RWPE1 (cell line): Measurements from ENCODE around the gene GLUL.
"Not testable (repeated sequence)": the region's sequence is repeated elsewhere in the genome, so short reads cannot be mapped to it uniquely, and the experiment has no call there.

ENCODE experiments used
- CTCF ChIA-PET: fragments of 350-600 bp; sonication (Branson Sonifier 250); formaldehyde crosslinking; extraction: SDS; loops from one replicate; lab custom pipeline; 2021; lab: Yijun Ruan, JAX
- POLR2A ChIA-PET: fragments of 400-600 bp; formaldehyde crosslinking; extraction: SDS; loops from one replicate; lab custom pipeline; 2020; ENCODE audit warnings: antibody characterized with exemption; ENCODE audit not compliant: low non-redundant PET; lab: Yijun Ruan, JAX
- DNase-seq: peaks from one replicate; pipeline ENCODE4 v3.0.0; 2012; ENCODE audit warnings: low spot score
- H3K27ac ChIP-seq: fragments of 450-650 bp; 2 replicates; pipeline ENCODE4 v1.5.1; 2017
- CTCF ChIP-seq: fragments of 450-650 bp; conservative IDR thresholded peaks from 2 replicates; pipeline ENCODE4 v1.5.1; 2017; ENCODE audit warnings: low read depth, mild to moderate bottlenecking

Gene GLUL

GRCh38 chr1:182337736-182338571, 53.6 kb downstream of the GLUL start:
- CTCF ChIA-PET = interaction anchor here (0.9 kb wide), 1 partner anchor 195 kb away, joined by 3 read pairs; no protein-coding TSS in a partner anchor
- POLR2A ChIA-PET = no interaction called here
- no peak for TF ChIP-seq CTCF
- DNase-seq = no peak
- H3K27ac ChIP-seq = no peak overlapping the region

- CTCF ChIA-PET = interaction anchor here (0.7 kb wide), 1 partner anchor 158 kb away, joined by 4 read pairs; no protein-coding TSS in a partner anchor
- DNase-seq = no peak
- TF ChIP-seq CTCF = no peak
- H3K27ac ChIP-seq = no peak overlapping the region
- POLR2A ChIA-PET = no interaction called here
These were observed 55.6 kb downstream of the GLUL start for GRCh38 chr1:182335771-182336566.

- CTCF ChIA-PET, POLR2A ChIA-PET, H3K27ac ChIP-seq, DNase-seq: not testable (repeated sequence)
These were observed 58.5 kb downstream of the GLUL start for GRCh38 chr1:182333071-182333571.

- no peak overlapping the region for H3K27ac ChIP-seq
- POLR2A ChIA-PET = no interaction called here
- TF ChIP-seq CTCF = no peak
- CTCF ChIA-PET = interaction anchor here (0.7 kb wide), 1 partner anchor 1008 kb away, joined by 3 read pairs; no protein-coding TSS in a partner anchor
- no peak for DNase-seq
These were observed 59.1 kb downstream of the GLUL start for GRCh38 chr1:182332261-182333060.
